ENCODE results near the gene CHST4.
"Not testable (repeated sequence)": the region's sequence is repeated elsewhere in the genome, so short reads cannot be mapped to it uniquely, and the experiment has no call there.

The CHST4 gene

DNA sequence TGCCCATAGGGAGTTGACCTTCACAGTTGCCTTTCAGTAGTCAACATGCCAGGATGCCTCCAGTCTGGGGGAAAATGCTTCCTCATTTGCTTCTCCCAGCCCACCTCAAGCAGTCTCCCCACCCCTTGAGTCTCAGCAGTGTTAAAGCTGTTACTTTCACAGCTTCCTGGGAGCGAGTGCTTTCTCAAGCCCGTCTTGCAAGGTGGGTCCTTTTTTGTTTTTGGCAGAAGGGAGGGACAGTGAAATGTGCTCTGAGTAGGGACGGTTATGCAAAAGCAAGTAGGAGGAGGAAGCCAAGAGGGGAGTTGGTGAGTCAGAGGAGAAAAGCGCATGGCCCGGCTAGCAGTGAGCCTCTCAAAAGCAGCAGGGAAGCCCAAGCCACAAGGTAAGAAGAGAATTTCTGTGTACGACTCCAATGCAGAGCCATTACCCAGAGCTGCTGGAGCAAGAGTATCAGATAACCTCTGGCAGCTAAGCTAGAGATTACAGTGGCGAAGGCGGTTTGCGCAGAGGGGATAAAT, at the start of gene CHST4:
Gene CHST4, plus strand, starts transcription at position 316 of the 521 bp plus-strand sequence. CDS start 10,252 bp downstream, outside the sequence.
- peak; percentile 22 for DNase-seq

DNA sequence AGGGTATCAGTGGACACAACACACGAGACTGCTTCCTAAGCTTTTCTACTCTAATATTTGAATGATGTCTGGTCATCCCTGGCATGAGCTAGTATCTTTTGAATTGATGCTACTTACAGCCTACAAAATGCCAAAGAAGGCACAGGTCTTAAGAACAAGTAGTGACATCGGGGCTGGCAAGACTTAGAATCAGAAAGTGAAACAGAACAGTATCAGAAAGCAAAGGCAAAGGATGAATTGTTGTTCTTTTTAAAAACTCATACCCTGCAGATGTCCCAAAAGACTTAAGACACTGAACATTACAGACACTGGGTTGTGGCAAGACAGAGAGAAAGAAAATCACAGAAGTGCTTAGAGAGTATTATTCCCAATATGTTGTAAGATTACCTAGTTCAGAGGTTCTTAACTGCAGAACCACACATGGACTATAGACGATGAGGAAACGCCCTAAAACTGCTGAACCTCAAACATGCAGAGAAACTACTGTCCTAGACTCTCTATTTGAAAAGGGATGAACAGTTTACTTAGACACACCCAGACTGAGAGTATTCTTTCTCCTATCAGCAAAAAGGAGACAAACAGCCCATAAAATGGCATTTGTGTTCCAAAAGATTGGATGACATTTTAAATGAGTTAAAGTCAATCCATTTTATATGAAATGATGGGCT, 49.6 kb upstream of the CHST4 start:
- DNase-seq = no peak

DNA sequence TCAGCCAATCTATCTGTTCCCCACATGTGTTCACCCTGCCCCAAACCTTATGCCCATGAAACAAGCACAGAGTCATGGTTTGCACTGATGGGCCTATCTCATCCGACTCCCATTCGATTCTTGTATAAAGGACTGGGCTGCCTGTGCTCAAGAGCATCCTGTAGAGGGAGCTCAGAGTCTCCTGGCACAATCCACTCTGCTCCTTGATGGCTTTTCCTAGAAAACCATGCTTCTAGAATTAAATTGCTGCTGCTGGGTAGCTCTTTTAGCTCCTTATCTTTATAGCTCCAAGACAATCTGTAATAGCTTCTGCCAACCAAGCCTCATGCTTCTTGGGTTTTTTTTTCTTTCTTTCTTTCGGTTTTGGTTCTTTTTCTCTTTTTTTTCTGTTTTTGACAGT, 46.8 kb upstream of the CHST4 start:
- DNase-seq = peak; percentile 83

DNA sequence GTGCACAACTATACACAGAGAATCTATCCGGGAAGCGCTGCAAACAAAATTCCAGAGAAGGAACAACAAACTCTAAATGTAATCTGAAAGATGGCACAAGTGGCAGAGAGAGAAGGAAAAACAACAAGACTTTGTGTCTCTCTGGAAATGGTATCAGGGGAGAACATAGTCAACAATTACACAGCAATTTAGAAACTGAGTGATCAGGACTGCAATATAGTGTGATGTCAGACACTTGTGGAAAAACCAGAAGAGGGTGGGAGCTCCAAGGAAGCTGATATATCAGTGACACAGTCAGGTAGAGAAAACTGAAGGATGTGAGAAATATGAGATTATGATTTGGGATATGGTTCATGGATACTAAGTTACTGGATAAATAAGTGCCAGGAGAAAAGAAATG, 45.3 kb upstream of the CHST4 start:
- DNase-seq = no peak

DNA sequence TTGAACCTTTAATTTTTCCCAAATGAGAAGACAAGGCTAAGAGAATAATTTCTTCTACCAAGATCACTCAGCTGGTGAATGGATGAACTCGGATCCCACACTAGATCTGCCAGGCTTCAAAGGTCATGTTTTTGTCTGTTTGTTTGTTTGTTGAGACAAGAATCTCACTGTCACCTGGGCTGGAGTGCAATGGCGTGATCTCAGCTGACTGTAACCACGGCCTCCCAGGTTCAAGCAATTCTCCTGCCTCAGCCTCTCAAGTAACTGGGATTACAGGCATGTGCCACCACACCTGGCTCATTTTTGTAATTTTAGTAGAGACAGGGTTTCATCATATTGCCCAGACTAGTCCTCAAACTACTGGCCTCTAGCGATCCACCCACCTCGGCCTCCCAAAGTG, 43.7 kb upstream of the CHST4 start:
- DNase-seq = no peak

DNA sequence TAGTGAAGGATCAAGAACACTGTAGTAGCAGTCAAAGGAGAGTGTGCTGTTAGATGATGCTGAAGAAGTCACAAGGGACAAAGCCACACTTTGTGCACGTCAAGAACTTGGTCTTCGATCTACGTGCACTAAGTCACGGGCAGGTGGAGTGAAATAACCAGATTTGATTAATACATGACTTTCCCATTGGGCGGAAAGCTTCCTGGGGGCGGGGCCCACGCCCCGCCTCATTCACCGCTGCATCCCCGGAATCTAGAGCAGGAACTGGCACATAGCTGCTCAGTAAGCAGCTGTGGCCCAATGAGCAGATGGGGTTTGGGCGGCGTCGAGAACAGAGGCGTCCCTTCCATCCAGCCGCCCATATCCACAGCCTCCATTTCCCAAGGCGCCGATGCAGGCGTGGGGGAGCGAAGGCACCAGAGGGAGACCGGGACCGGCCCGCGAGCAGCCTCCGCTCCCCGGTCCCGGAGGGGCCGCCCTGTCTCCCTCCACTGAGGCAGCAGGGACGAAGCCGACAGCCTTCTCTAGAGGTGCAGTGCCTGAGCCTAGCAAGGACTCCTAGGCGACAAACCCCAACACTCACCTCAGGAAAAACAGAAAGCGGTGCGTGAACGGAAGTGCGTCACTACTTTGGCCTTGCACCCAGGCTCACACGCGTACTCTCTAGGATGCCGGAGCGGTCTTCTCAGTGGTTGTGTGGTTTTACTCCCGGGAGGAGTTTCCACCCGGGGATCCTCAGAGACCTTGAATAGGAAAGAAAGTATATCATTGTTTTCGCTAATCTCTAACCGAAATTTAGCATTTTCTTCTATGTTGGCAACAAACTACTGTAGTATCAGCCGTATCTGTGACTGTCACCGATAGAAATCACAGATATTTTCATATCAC, 42.0 kb upstream of the CHST4 start:
- peak; percentile 94 for DNase-seq

DNA sequence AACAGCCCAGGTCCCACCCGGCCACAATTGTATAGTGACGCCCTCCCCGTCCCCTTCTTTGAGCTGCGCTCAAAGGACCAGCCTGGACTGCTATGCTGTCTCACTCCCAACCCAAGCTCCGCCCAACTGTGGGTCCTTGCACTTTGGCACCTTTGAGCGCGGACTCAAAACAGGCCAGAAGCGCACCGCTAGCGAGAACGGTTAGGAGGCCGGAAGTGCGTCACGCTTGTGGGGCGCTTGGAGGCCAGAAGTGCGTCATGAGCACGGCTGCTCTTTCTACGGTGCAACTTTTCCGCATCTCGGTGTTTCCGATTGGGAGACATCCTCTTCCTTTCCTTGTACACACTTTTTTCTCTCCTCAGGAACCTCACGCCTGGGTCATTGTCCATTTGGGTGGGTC, 37.1 kb upstream of the CHST4 start, which contains the start of gene ZNF19:
Gene ZNF19, minus strand, starts transcription at position 203 of the 400 bp plus-strand sequence. CDS start 7,210 bp downstream, outside the sequence.
- DNase-seq = no peak

DNA sequence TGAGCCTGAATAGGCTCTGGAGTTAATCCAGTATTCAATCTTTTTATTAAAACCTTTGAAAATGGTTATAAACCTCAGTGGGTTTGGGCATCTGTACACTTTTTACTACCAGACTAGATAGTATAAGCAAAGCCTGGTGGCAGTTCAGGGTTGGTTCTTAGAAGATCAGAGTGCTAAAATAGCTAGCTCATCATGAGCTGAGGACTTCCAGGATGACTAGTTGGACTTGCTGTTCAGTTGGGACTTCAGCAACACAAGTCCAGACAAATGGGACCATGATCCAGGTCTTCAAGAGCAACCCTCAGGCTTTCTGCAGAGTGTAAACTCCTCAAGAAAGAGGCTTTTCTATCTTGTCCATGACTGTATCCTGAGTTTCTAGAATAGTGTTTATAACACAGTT, 35.9 kb upstream of the CHST4 start:
- DNase-seq = no peak

DNA sequence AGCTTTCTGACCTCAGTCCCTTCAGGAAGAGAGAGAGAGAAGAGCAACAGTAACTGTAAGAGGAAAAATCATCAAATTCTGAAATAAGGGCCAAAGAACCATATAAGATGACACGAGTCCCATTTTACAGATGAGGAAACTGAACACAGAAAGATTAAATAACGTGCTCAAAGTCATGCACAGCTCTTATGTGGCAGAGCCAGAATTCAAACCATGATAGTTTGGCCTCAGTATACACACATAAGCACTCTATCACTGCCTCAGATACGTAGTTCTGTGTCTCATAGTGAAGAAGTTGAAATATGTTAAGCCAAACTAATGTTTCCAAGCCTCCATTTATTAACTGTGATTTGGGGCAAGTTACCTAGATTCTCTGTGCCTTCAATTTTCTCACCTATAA, 35.2 kb upstream of the CHST4 start:
- DNase-seq = no peak

DNA sequence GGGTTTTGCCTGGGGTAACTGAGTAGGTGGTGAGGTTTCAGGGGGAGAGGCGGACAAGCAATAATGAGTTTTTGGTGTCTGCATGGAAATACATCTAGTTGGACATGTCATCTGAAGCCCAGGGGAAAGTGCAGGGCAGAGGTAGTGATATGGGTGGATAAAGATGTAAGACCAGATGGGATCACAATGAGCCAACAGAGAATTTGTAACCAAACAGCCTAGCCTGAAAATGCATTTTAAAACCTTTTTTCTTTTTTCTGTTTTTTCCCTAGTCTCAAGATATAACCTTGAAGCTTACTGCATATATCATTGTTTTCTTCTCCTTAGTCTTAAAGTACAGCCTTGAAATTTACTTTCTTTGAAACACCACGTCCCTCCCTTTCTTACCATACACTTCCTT, 33.4 kb upstream of the CHST4 start:
- DNase-seq = peak; percentile 20

DNA sequence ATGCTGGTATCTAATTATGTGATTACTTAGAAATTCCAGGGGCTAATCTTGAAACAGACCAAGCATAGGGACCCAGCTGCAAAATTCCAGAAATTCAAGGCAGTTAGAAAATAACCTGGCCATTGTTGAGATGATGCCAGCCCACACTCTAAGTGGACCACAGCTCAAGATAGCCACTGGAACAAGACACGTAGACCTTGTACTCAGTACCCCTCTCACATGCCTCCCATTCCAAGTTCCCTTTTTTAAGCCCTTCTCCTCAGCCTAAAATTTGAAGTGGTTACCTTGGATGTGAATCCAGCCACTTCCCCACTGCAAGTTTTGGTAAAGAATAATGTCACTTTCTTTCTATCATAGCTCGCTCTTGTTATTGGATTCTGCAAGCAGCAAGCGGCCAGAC, 33.0 kb upstream of the CHST4 start:
- peak; percentile 20 for DNase-seq

DNA sequence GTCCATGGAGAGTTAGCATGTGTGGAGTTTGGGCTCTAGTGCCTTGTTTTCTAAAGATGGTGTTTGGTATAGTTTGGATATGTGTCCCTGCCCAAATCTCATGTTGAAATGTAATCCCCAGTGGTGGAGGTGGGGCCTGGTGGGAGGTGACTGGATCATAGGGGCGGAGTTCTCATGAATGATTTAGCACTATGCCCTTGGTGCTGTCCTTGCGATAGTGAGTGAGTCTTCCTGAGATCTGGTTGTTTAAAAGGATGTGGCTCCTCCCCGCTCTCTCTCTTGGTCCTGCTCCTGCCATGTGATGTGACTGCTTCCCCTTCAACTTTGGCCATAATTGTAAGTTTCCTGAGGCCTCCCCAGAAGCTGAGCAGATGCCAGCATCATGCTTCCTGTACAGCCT, 28.2 kb upstream of the CHST4 start:
- no peak for DNase-seq

DNA sequence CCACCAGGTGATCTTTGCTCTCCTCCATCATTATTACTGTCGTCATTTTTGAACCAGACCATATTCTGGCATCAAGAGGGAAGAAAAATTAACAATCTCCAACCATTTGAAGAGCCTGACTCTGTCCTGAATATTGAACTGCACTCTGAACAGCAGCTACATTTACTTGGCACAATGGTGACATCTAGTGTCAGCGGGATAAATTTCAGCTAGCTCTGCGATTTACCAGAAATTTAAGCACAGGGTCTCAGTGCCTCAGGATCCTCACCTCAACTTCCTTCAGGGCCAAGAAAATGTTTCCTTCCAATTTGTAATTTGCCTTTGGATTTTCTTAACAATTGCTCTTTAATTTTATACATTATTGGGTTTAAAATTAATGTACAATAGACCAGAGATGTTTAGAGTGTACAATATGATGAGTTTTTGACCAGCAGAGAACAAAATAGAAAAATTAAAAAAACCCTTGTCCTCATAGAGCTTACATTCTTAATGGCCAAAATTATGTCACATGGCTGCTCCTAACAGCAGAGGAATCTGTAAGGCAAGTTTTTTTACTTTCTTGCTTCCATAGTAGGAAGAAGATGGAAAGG, 26.4 kb upstream of the CHST4 start:
- peak; percentile 82 for DNase-seq

DNA sequence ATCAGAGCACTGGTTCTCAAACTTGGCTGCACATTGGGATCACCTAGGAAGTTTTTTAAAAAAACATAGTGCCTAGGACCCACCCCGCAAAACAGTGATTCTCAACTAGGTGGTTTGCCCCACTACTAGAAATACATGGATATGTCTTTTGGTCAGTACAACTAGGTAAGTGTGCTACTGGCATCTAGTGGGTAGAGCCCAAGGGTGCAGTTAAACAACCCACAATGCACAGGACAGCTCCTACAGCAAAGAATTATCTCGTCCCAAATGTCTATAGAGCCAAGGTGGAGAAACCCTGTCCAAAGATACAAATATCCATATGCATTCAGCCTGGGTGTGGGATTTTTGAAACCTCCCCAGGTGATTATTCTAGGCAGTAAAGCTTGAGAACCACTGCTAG, 25.3 kb upstream of the CHST4 start:
- DNase-seq = peak; percentile 14

DNA sequence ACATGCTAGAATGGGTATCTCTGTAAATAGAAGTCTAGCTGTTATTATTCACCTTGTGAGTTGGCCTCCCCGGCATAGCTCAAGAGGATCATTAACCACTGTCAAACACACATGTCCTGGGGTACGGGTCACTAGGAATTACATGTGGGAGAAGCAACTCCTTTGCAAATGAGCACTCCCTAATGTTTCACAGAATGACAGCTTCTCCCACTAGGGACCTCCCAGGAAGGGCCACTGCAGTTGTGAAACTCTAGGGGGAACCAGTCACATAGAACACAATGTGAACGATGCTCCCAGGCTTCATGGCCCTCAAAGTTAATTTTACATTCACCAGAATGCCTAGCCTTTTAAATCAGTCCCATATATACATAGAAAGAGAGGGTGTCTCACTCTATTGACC, 24.7 kb upstream of the CHST4 start:
- peak; percentile 13 for DNase-seq

DNA sequence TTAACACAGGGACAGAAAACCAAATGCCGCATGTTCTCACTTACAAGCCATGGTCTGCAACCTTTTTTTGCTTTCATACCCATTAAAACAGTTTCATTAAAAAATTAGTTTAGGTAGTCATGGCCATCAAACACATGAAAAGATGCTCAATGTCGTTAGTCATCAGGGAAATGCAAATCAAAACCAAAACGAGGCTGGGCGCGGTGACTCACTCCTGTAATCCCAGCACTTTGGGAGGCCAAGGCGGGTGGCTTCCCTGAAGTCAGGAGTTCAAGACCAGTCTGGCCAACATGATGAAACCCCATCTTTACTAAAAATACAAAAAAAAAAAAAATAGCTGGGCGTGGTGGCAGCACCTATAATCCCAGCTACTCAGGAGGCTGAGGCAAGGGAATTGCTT, 22.2 kb upstream of the CHST4 start:
- DNase-seq = not testable (repeated sequence)

DNA sequence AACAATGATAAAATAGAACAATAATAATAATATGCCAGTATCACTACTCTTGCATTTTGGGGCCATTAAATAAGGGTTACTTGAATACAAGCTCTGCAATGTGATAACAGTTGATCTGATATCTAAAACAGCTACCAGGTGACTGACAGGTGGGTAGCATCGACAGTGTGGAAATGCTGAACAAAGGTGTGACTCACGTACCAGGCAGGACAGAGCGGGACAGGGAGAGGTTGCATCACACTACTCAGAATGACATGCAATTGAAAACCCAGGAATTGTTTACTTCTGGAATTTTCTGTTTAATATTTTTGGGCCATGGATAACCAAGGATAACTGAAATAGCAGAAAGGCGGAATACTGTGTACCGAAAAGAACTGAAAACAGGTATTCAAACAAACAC, 21.3 kb upstream of the CHST4 start:
- DNase-seq = no peak

DNA sequence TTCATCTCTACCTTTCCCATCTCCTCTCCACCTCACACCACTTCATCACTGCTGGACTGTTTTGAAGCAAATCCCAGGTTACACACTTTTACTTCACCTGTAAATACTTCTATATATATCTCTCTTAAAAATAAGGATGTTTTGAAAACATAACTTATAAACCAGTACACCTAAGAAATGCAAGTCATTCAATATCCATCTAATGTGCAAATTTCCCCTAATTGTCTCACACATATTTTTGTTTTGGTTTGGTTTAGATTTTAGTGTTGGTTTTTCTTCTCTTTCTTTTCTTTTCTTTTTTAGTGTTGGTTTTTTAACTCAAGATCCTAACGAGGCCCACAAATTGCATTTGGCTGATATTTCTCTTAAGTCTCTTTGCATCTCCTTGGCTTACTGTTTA, 19.2 kb upstream of the CHST4 start:
- no peak for DNase-seq

DNA sequence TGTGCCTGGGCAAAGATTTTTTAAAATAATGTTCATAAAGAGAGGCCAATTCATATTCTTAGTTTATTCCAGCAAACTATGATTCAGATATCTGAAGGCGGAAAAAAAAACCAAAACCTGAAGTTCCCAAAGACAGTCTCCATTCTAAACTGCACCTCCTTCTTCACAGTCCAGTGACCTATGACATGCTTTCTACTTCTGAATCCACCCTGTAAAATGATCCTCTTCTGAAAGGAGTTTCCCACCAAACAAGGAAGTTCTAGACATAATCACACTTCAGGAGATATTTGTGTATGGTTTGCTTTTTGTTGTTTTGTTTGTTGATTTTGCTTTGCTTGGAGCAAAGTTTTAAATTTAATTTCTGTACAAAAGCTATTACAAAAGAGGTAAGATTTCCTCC, 12.9 kb upstream of the CHST4 start:
- DNase-seq = no peak

DNA sequence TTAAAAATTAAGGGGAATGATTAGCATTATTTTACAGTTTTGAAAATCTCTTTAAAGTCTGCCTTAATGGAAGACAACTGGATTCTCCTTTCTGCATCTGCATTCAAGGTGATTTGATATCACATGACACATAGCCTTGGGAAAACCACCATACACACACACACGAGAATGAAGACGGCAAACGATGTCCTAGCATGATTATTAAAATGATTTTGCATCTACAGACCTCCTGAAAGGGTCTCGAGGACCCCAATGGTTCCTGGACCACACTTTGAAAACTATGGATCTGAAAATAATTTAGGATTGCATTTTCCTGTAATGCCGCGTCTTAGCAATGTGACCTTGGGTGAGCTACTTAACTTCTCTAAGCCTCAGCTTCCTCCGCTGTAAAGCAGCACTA, 11.8 kb upstream of the CHST4 start:
- DNase-seq = no peak

DNA sequence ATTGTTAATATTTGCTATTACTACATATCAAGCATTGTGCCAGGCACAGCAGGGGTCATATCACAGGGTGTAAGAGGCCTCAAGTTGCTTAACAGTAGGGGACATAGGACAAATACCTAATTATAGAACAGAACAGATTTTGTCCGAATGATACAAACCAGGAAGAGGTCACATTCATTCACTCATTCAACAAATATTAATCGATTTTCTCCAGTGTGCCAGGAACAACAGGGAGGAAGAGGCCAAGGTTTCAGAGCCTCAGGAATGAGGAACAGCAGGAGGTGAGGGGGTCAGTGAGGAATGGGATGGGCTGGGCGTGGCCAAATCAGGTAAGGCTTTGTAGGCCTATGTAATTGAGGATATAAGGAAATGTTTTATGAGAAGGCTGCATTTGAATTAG, 11.2 kb upstream of the CHST4 start:
- DNase-seq = no peak

DNA sequence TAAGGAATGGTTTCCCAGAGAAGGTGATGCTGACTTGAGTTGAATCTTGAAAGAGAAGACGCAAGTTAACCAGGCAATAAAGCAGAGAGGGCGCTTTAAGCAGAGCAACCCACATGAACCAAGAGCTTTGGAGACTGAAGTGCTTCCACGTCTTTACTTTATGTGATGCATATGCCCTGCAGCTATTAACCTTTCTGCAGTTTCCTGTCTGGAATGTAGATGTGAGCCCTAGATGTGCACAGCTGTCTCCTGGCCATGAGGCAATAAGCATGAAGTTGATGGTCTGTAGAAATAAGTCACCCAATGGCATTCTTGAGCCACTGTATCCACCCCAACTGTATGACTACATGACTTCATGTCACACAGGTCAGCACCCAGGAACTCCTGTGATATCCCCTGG, 5.7 kb upstream of the CHST4 start:
- DNase-seq = no peak
